Measurements from ENCODE around the gene NXNL1.

GRCh38 chr19:17455308-17456123 is 5.2 kb downstream of the NXNL1 start:
- TF ChIP-seq, protein P1, sequence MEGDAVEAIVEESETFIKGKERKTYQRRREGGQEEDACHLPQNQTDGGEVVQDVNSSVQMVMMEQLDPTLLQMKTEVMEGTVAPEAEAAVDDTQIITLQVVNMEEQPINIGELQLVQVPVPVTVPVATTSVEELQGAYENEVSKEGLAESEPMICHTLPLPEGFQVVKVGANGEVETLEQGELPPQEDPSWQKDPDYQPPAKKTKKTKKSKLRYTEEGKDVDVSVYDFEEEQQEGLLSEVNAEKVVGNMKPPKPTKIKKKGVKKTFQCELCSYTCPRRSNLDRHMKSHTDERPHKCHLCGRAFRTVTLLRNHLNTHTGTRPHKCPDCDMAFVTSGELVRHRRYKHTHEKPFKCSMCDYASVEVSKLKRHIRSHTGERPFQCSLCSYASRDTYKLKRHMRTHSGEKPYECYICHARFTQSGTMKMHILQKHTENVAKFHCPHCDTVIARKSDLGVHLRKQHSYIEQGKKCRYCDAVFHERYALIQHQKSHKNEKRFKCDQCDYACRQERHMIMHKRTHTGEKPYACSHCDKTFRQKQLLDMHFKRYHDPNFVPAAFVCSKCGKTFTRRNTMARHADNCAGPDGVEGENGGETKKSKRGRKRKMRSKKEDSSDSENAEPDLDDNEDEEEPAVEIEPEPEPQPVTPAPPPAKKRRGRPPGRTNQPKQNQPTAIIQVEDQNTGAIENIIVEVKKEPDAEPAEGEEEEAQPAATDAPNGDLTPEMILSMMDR (IDR thresholded peaks at IDR 0.05), result no peak
- TF ChIP-seq POLR2A (IDR thresholded peaks at IDR 0.05), result no peak
